Esophagus squamous epithelium (tissue), 4 donors: ENCODE measurements around the gene TAPBPL.
"Not testable (repeated sequence)": the region's sequence is repeated elsewhere in the genome, so short reads cannot be mapped to it uniquely, and the experiment has no call there.

Source experiments
- POLR2A ChIP-seq, 4 donors: fragments of 450-650 bp; IDR thresholded peaks; one replicate each; pipeline ENCODE4 v1.6.1; 2017; ENCODE audit warnings: antibody characterized with exemption in 4 of 4, mild to moderate bottlenecking in 4 of 4, moderate library complexity in 3 of 4
- TF ChIP-seq, protein P1 (sequence below), 6 experiments: fragments of 450-650 bp in 4 of 6; fragments of 200-600 bp in 2 of 6; sonication (generic) in 2 of 6; IDR thresholded peaks; one replicate each; pipeline ENCODE4 v1.5.1; 2016 to 2019; ENCODE audit warnings: antibody characterized with exemption in 6 of 6, mild to moderate bottlenecking in 4 of 6, moderate library complexity in 4 of 6

DNA sequence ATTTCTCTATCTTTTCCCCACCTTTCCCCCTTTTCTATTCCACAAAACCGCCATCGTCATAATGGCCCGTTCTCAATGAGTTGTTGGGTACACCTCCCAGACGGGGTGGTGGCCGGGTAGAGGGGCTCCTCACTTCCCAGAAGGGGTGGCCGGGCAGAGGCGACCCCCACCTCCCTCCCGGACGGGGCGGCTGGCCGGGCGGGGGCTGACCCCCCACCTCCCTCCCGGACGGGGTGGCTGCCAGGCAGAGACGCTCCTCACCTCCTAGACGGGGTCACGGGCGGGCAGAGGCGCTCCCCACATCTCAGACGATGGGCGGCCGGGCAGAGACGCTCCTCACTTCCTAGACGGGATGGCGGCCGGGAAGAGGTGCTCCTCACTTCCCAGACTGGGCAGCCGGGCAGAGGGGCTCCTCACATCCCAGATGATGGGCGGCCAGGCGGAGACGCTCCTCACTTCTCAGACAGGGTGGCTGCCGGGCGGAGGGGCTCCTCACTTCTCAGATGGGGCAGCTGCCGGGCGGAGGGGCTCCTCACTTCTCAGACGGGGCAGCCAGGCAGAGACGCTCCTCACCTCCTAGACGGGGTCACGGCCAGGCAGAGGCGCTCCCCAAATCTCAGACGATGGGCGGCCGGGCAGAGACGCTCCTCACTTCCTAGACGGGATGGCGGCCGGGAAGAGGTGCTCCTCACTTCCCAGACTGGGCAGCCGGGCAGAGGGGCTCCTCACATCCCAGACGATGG is 23.6 kb downstream of the TAPBPL start:
- not testable (repeated sequence) for TF ChIP-seq POLR2A (IDR thresholded peaks at IDR 0.05)
- TF ChIP-seq, protein P1, sequence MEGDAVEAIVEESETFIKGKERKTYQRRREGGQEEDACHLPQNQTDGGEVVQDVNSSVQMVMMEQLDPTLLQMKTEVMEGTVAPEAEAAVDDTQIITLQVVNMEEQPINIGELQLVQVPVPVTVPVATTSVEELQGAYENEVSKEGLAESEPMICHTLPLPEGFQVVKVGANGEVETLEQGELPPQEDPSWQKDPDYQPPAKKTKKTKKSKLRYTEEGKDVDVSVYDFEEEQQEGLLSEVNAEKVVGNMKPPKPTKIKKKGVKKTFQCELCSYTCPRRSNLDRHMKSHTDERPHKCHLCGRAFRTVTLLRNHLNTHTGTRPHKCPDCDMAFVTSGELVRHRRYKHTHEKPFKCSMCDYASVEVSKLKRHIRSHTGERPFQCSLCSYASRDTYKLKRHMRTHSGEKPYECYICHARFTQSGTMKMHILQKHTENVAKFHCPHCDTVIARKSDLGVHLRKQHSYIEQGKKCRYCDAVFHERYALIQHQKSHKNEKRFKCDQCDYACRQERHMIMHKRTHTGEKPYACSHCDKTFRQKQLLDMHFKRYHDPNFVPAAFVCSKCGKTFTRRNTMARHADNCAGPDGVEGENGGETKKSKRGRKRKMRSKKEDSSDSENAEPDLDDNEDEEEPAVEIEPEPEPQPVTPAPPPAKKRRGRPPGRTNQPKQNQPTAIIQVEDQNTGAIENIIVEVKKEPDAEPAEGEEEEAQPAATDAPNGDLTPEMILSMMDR (IDR thresholded peaks at IDR 0.05) = not testable (repeated sequence)
